Lower leg skin (tissue), 4 donors: Measurements from ENCODE around the gene CDH23. TPM values are rescaled to one million over a fixed set of nuclear protein-coding genes. Genes with fewer than 3 reads are reported as not detected.

Experiments used
- DNase-seq, 2 donors: peaks; one replicate each; pipeline ENCODE4 v3.0.0-alpha.2; 2019; ENCODE audit warnings: low spot score in 2 of 2
- H3K4me3 ChIP-seq: fragments of 200-600 bp; sonication (generic); 2 replicates; pipeline ENCODE4 v1.5.1; 2017; ENCODE audit warnings: mild to moderate bottlenecking, low read depth; ENCODE audit not compliant: poor library complexity, severe bottlenecking
- CTCF ChIP-seq, 3 donors: fragments of 450-650 bp; IDR thresholded peaks; one replicate each; pipeline ENCODE4 v1.5.1; 2016; ENCODE audit warnings: antibody characterized with exemption in 3 of 3, mild to moderate bottlenecking in 3 of 3, moderate library complexity in 2 of 3
- POLR2A ChIP-seq, 2 donors: fragments of 450-650 bp; IDR thresholded peaks; one replicate each; pipeline ENCODE4 v1.6.1; 2016 to 2017; ENCODE audit warnings: antibody characterized with exemption in 2 of 2, mild to moderate bottlenecking in 1 of 2, moderate library complexity in 1 of 2
- WGBS, 2 donors: methylation state at CpG; one replicate each; pipeline ENCODE4 v1.1.5; 2018; 5-methylcytosine and 5-hydroxymethylcytosine counted together
- intact Hi-C: fragments of 100-400 bp; cut with DNase I; formaldehyde crosslinking; loops from one replicate; pipeline ENCODE4 v1.15.0; 2023; ENCODE audit warnings: low total_unique reads
- total RNA-seq, 4 donors: library from RNA; depleted of rRNA; stranded (reverse); fragments of >200 nt; gene quantifications; one replicate each; pipeline ENCODE4 v1.1.0, GENCODE V29; 2016

The CDH23 gene
- total RNA-seq, 4 donors from 2014 or later: 1.7 to 9.2 (median 2.6) TPM

- 73 to 74% methylated on average over 10 of the region's 10 CpGs for WGBS, 2 donors
- no peak for DNase-seq
- TF ChIP-seq CTCF (IDR thresholded peaks at IDR 0.05) (no peak), POLR2A (IDR thresholded peaks at IDR 0.05) (no peak)
- intact Hi-C loops: no loop called here
- H3K4me3 ChIP-seq: no peak overlapping the region
Observed at GRCh38 chr10:71585564-71586290, 189.0 kb downstream of the CDH23 start.

GRCh38 chr10:71587941-71588573, 191.3 kb downstream of the CDH23 start:
- no peak overlapping the region for H3K4me3 ChIP-seq
- DNase-seq: no peak
- TF ChIP-seq CTCF (IDR thresholded peaks at IDR 0.05) (no peak), POLR2A (IDR thresholded peaks at IDR 0.05) (no peak)
- intact Hi-C loops: no loop called here
- WGBS, 2 donors: 76 to 82% methylated on average over 8 of the region's 8 CpGs

- TF ChIP-seq CTCF (IDR thresholded peaks at IDR 0.05) (no peak), POLR2A (IDR thresholded peaks at IDR 0.05) (no peak)
- intact Hi-C loops: no loop called here
- 91 to 96% methylated on average over 4 of the region's 4 CpGs for WGBS, 2 donors
- no peak for DNase-seq
- H3K4me3 ChIP-seq: no peak overlapping the region
Observed at GRCh38 chr10:71588685-71589084, 192.0 kb downstream of the CDH23 start.

- intact Hi-C loops: no loop called here
- no peak for DNase-seq
- H3K4me3 ChIP-seq: no peak overlapping the region
- no peak for TF ChIP-seq POLR2A (IDR thresholded peaks at IDR 0.05)
- TF ChIP-seq CTCF (IDR thresholded peaks at IDR 0.05): no peak
- WGBS, 2 donors: 31 to 34% methylated on average over 14 of the region's 14 CpGs
Observed at GRCh38 chr10:71589617-71590551, 193.2 kb downstream of the CDH23 start.

- 86% methylated on average over 10 of the region's 10 CpGs for WGBS, 2 donors
- TF ChIP-seq CTCF (IDR thresholded peaks at IDR 0.05) (no peak), POLR2A (IDR thresholded peaks at IDR 0.05) (no peak)
- H3K4me3 ChIP-seq: no peak overlapping the region
- DNase-seq: no peak
- intact Hi-C loops: no loop called here
Observed at GRCh38 chr10:71590781-71591350, 194.1 kb downstream of the CDH23 start.
